CD4-positive, alpha-beta T cell (primary cell): ENCODE measurements around the gene TRIM33. TPM values are rescaled to one million over a fixed set of nuclear protein-coding genes. Genes with fewer than 3 reads are reported as not detected.

Experiments used
- ATAC-seq: fragments of 200-7000 bp; cut with Tn5 transposase; one replicate; pipeline ENCODE4 v1.10.0; 2022; ENCODE audit warnings: mild to moderate bottlenecking; ENCODE audit not compliant: poor library complexity
- CTCF ChIA-PET: fragments of 350-600 bp; sonication (Branson Sonifier 250); formaldehyde crosslinking; loops from one replicate; lab custom pipeline; 2021; ENCODE audit warnings: antibody characterized with exemption, inconsistent platforms; lab: Charles Lee
- POLR2A ChIA-PET: fragments of 350-600 bp; sonication (Branson Sonifier 250); formaldehyde crosslinking; loops from one replicate; lab custom pipeline; 2021; ENCODE audit warnings: antibody characterized with exemption, inconsistent platforms; lab: Charles Lee
- DNase-seq, 14 experiments: peaks; one replicate each; pipeline ENCODE4 v3.0.0-alpha.2; 2013 to 2020; ENCODE audit warnings: mixed read lengths in 2 of 14
- H3K27ac ChIP-seq, 2 donors: one replicate each; pipeline versions ENCODE4 v1.5.1 to v1.7.0; 2013; ENCODE audit warnings: low read length in 2 of 2, low read depth in 1 of 2, mild to moderate bottlenecking in 1 of 2
- H3K27me3 ChIP-seq, 2 experiments: 1 replicate in 1 of 2; 2 replicates in 1 of 2; pipeline versions ENCODE4 v1.6.1 to v1.7.0; 2013; ENCODE audit warnings: low read length in 2 of 2, control low read depth in 1 of 2, mild to moderate bottlenecking in 1 of 2, moderate library complexity in 1 of 2; ENCODE audit not compliant: insufficient read depth in 2 of 2, control insufficient read depth in 1 of 2
- H3K36me3 ChIP-seq: one replicate; pipeline ENCODE4 v1.6.1; 2013; ENCODE audit warnings: low read length, control low read depth; ENCODE audit not compliant: insufficient read depth
- H3K4me1 ChIP-seq: one replicate; pipeline ENCODE4 v1.6.1; 2013; ENCODE audit warnings: low read length, control low read depth; ENCODE audit not compliant: insufficient read depth
- H3K4me3 ChIP-seq: one replicate; pipeline ENCODE4 v1.5.1; 2013; ENCODE audit warnings: mild to moderate bottlenecking, low read length, moderate library complexity
- H3K9me3 ChIP-seq, 2 experiments: 1 replicate in 1 of 2; 2 replicates in 1 of 2; pipeline versions ENCODE4 v1.6.1 to v1.7.0; 2013; ENCODE audit warnings: low read length in 2 of 2, mild to moderate bottlenecking in 2 of 2, control low read depth in 1 of 2, moderate library complexity in 1 of 2; ENCODE audit not compliant: control insufficient read depth in 1 of 2, insufficient read depth in 1 of 2
- H3K27ac Mint-ChIP-seq: one replicate; pipeline ENCODE4 v1.8.0; 2020; ENCODE audit warnings: mixed read lengths
- H3K27me3 Mint-ChIP-seq: one replicate; pipeline ENCODE4 v1.8.0; 2021; ENCODE audit warnings: mixed read lengths
- H3K36me3 Mint-ChIP-seq: one replicate; pipeline ENCODE4 v1.8.0; 2021; ENCODE audit warnings: low read depth, mixed read lengths
- H3K4me1 Mint-ChIP-seq: one replicate; pipeline ENCODE4 v1.8.0; 2021; ENCODE audit warnings: low read depth, mixed read lengths
- H3K4me3 Mint-ChIP-seq: one replicate; pipeline ENCODE4 v1.8.0; 2020; ENCODE audit warnings: mild to moderate bottlenecking, mixed read lengths
- H3K9me3 Mint-ChIP-seq: one replicate; pipeline ENCODE4 v1.8.0; 2020; ENCODE audit warnings: mixed read lengths
- intact Hi-C, 2 experiments: fragments of 100-400 bp; cut with DNase I in 1 of 2; cut with micrococcal nuclease in 1 of 2; formaldehyde crosslinking; loops; one replicate each; pipeline versions ENCODE4 v1.15.1 to v1.9.0; 2023 to 2025; cut with DNase I, micrococcal nuclease
- total RNA-seq, 174 experiments: library from RNA in 2 of 174; stranded (reverse) in 2 of 174; gene quantifications; one replicate each; pipeline ENCODE4 v1.2.3 and lab custom pipeline; 2021 to 2026
- TF ChIP-seq, protein P1 (sequence below): fragments of 200-600 bp; IDR thresholded peaks from one replicate; pipeline ENCODE4 v1.8.0; 2022; ENCODE audit warnings: antibody characterized with exemption, mild to moderate bottlenecking

Gene TRIM33
- total RNA-seq, 2 experiments from 2014 or later = 42.6 to 45.0 TPM

DNA sequence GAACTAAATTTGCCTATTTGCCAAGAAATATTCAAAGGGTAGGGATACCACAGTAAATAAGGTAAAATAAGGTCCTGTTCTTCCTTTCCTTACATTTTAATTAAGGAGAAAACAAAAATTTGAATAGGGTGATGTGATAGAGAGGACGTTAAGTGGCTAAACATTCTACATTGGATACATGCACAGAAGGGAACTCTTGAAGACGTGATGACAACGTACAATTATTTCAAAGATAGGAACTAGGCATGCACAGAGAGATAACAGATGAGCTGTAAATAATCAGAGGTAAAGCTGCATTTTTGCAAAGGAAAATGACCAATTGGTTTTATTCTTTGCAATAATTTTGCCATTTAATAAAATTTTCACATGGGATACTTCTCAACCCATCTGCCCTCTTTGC is 69.7 kb downstream of the TRIM33 start:
- TF ChIP-seq, protein P1, sequence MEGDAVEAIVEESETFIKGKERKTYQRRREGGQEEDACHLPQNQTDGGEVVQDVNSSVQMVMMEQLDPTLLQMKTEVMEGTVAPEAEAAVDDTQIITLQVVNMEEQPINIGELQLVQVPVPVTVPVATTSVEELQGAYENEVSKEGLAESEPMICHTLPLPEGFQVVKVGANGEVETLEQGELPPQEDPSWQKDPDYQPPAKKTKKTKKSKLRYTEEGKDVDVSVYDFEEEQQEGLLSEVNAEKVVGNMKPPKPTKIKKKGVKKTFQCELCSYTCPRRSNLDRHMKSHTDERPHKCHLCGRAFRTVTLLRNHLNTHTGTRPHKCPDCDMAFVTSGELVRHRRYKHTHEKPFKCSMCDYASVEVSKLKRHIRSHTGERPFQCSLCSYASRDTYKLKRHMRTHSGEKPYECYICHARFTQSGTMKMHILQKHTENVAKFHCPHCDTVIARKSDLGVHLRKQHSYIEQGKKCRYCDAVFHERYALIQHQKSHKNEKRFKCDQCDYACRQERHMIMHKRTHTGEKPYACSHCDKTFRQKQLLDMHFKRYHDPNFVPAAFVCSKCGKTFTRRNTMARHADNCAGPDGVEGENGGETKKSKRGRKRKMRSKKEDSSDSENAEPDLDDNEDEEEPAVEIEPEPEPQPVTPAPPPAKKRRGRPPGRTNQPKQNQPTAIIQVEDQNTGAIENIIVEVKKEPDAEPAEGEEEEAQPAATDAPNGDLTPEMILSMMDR = no peak
- CTCF ChIA-PET = no interaction called here
- Histone ChIP-seq H3K27ac (no peak overlapping the region), H3K36me3 (peaks cover 36% of the 10 kb centered on the region), H3K27me3 (no peaks in the 10 kb centered on the region), H3K4me3 (no peak overlapping the region), H3K9me3 (no peaks in the 10 kb centered on the region), H3K4me1 (no peaks in the 10 kb centered on the region)
- Mint-ChIP-seq H3K4me3 (no peak overlapping the region), H3K4me1 (peaks cover 25% of the 10 kb centered on the region), H3K27ac (no peak overlapping the region), H3K27me3 (no peaks in the 10 kb centered on the region), H3K9me3 (no peaks in the 10 kb centered on the region), H3K36me3 (peaks cover 64% of the 10 kb centered on the region)
- POLR2A ChIA-PET = interaction anchor here (0.9 to 1.7 kb wide), 2 partner anchors 36 to 69 kb away, joined by 3 to 5 read pairs; partner anchors contain the start of gene TRIM33
- DNase-seq (no peak), ATAC-seq (no peak)
- intact Hi-C loops = loop anchor here in 1 of 2 experiments (10.0 kb wide), 1 partner anchor 47 kb away; no protein-coding TSS in a partner anchor

DNA sequence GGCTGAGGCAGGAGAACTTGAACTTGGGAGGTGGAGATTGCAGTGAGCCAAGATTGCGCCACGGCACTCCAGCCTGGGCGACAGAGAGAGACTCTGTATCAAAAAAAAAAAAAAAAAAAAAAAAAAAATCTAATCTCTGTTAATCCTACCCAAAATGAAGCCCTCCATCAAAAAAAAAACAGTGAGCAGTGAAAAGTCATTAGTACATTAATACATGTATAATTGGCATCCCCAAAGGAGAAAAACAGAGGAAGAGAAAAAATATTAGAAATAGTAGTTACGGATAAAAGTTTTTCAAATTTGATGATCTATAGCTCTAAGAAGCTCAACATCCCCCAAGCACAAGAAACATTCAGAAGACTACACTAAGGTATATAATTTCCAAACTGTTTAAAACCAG is 71.6 kb downstream of the TRIM33 start:
- DNase-seq = no peak
- ChIA-PET POLR2A (interaction anchor here (1.0 kb wide), 1 partner anchor 10 kb away, joined by 3 read pairs; no protein-coding TSS in a partner anchor), CTCF (interaction anchor here (1.0 kb wide), 1 partner anchor 156 kb away, joined by 3 read pairs; no protein-coding TSS in a partner anchor)
- Mint-ChIP-seq H3K27ac (no peak overlapping the region), H3K9me3 (no peaks in the 10 kb centered on the region), H3K27me3 (no peaks in the 10 kb centered on the region), H3K4me3 (no peak overlapping the region), H3K4me1 (peaks cover 37% of the 10 kb centered on the region), H3K36me3 (peaks cover 54% of the 10 kb centered on the region)
- Histone ChIP-seq H3K9me3 (no peaks in the 10 kb centered on the region), H3K27ac (no peak overlapping the region), H3K27me3 (no peaks in the 10 kb centered on the region), H3K36me3 (peaks cover 35% of the 10 kb centered on the region), H3K4me1 (no peaks in the 10 kb centered on the region), H3K4me3 (no peak overlapping the region)
- TF ChIP-seq, protein P1 = no peak
- ATAC-seq = no peak
- intact Hi-C loops = no loop called here

DNA sequence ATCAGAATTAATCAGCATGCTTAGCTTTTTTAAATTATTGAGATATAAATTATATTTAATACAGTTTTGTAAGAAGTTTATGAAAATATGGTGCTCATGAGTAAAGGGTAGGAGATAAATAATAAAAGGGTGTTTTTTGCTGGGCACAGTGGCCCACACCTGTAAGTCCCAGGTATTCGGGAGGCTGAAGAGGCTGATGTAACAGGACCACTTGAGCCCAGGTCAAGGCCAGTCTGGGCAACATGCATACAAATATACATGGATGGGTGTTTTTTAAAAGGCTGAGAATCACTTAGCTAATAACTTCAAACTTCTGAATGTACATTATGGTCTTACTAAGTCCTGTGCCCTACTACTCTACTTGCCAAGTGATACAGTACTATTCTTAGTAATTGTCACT is 73.2 kb downstream of the TRIM33 start:
- Histone ChIP-seq H3K4me3 (no peak overlapping the region), H3K9me3 (no peaks in the 10 kb centered on the region), H3K27me3 (no peaks in the 10 kb centered on the region), H3K27ac (no peak overlapping the region), H3K4me1 (no peaks in the 10 kb centered on the region), H3K36me3 (peaks cover 32% of the 10 kb centered on the region)
- Mint-ChIP-seq H3K4me1 (peaks cover 37% of the 10 kb centered on the region), H3K4me3 (no peak overlapping the region), H3K27me3 (no peaks in the 10 kb centered on the region), H3K36me3 (peaks cover 57% of the 10 kb centered on the region), H3K27ac (no peak overlapping the region), H3K9me3 (no peaks in the 10 kb centered on the region)
- ATAC-seq (no peak), DNase-seq (no peak)
- intact Hi-C loops = no loop called here
- TF ChIP-seq, protein P1 = no peak
- POLR2A ChIA-PET = no interaction called here
- CTCF ChIA-PET = interaction anchor here (1.1 to 1.5 kb wide), 2 partner anchors 10 to 11 kb away, joined by 3 to 4 read pairs; no protein-coding TSS in a partner anchor
